Lower leg skin (tissue), 4 donors: Measurements from ENCODE around the gene SNAPC2. TPM values are rescaled to one million over a fixed set of nuclear protein-coding genes. Genes with fewer than 3 reads are reported as not detected.

Source experiments
- DNase-seq, 2 donors: peaks; one replicate each; pipeline ENCODE4 v3.0.0-alpha.2; 2019; ENCODE audit warnings: low spot score in 2 of 2
- H3K4me3 ChIP-seq: fragments of 200-600 bp; sonication (generic); 2 replicates; pipeline ENCODE4 v1.5.1; 2017; ENCODE audit warnings: mild to moderate bottlenecking, low read depth; ENCODE audit not compliant: poor library complexity, severe bottlenecking
- CTCF ChIP-seq, 3 donors: fragments of 450-650 bp; IDR thresholded peaks; one replicate each; pipeline ENCODE4 v1.5.1; 2016; ENCODE audit warnings: antibody characterized with exemption in 3 of 3, mild to moderate bottlenecking in 3 of 3, moderate library complexity in 2 of 3
- POLR2A ChIP-seq, 2 donors: fragments of 450-650 bp; IDR thresholded peaks; one replicate each; pipeline ENCODE4 v1.6.1; 2016 to 2017; ENCODE audit warnings: antibody characterized with exemption in 2 of 2, mild to moderate bottlenecking in 1 of 2, moderate library complexity in 1 of 2
- WGBS, 2 donors: methylation state at CpG; one replicate each; pipeline ENCODE4 v1.1.5; 2018; 5-methylcytosine and 5-hydroxymethylcytosine counted together
- intact Hi-C: fragments of 100-400 bp; cut with DNase I; formaldehyde crosslinking; loops from one replicate; pipeline ENCODE4 v1.15.0; 2023; ENCODE audit warnings: low total_unique reads
- total RNA-seq, 4 donors: library from RNA; depleted of rRNA; stranded (reverse); fragments of >200 nt; gene quantifications; one replicate each; pipeline ENCODE4 v1.1.0, GENCODE V29; 2016

Gene SNAPC2
- total RNA-seq, 4 donors from 2014 or later = 15.7 to 26.4 (median 24.6) TPM

- H3K4me3 ChIP-seq = no peak overlapping the region
- 11 to 12% methylated on average over 45 to 51 of the region's 53 CpGs for WGBS, 2 donors
- DNase-seq = no peak
- TF ChIP-seq CTCF (IDR thresholded peaks at IDR 0.05) = no peak
- TF ChIP-seq POLR2A (IDR thresholded peaks at IDR 0.05) = no peak
- intact Hi-C loops = no loop called here
These were observed 46.6 kb upstream of the SNAPC2 start for GRCh38 chr19:7873304-7874075.

GRCh38 chr19:7874076-7874896 lies 45.9 kb upstream of the SNAPC2 start, which contains the start of gene PRR36:
PRR36 (minus strand) TSS chr19:7874390; CDS start chr19:7873689, 701 bp downstream.
- H3K4me3 ChIP-seq = no peak within 1 kb of the TSS
- WGBS, 2 donors = 6 to 10% methylated on average over 23 to 36 of the region's 88 CpGs
- intact Hi-C loops = no loop called here
- DNase-seq = no peak
- no peak for TF ChIP-seq POLR2A (IDR thresholded peaks at IDR 0.05)

GRCh38 chr19:7874897-7875273 lies 45.3 kb upstream of the SNAPC2 start:
- H3K4me3 ChIP-seq = no peak overlapping the region
- TF ChIP-seq CTCF (IDR thresholded peaks at IDR 0.05) (no peak), POLR2A (IDR thresholded peaks at IDR 0.05) (no peak)
- WGBS, 2 donors = 56% methylated on average over 9 to 12 of the region's 12 CpGs
- no peak for DNase-seq
- intact Hi-C loops = no loop called here

- DNase-seq = no peak
- intact Hi-C loops = no loop called here
- TF ChIP-seq POLR2A (IDR thresholded peaks at IDR 0.05) (no peak), CTCF (IDR thresholded peaks at IDR 0.05) (no peak)
- WGBS, 2 donors = 71 to 72% methylated on average over 6 of the region's 6 CpGs
- H3K4me3 ChIP-seq = no peak overlapping the region
These were observed 42.8 kb upstream of the SNAPC2 start for GRCh38 chr19:7877249-7877836.

- intact Hi-C loops = no loop called here
These were observed 40.9 kb upstream of the SNAPC2 start for GRCh38 chr19:7879111-7879807.

More at GRCh38 chr19:7879111-7879807, 40.9 kb upstream of the SNAPC2 start:
- H3K4me3 ChIP-seq = no peak overlapping the region
- 53 to 64% methylated on average over 11 to 18 of the region's 18 CpGs for WGBS, 2 donors
- no peak for DNase-seq
- TF ChIP-seq POLR2A (IDR thresholded peaks at IDR 0.05) (no peak), CTCF (IDR thresholded peaks at IDR 0.05) (no peak)
